DMS153 treated with DMSO at 0.1 percent for 48 hours (cell line): ENCODE measurements around the gene SPTB.
"Not testable (repeated sequence)": the region's sequence is repeated elsewhere in the genome, so short reads cannot be mapped to it uniquely, and the experiment has no call there.

Experiments used
- DNase-seq: peaks from one replicate; lab custom pipeline; 2025; ENCODE audit not compliant: unreplicated experiment; lab: John Stamatoyannopoulos, UW

The SPTB gene

DNA sequence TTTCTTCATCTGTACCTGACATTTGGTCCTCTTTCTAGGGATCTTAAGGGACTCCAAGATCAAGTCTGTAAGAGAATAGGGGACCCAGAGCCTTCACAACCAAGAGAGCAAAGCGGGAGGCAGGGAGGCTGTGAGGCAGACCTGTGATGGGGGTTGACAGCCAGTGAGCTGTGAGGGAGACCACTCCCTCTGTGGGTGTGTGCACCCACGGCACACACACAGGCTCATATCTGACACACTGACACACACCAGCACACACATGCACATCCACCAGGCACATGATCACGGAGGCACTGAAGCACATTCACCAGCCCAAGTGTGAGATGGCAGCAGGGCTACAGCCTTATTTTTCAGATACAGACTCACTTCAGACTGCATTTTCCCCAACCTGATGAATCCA, 55.2 kb downstream of the SPTB start:
- no peak for DNase-seq

DNA sequence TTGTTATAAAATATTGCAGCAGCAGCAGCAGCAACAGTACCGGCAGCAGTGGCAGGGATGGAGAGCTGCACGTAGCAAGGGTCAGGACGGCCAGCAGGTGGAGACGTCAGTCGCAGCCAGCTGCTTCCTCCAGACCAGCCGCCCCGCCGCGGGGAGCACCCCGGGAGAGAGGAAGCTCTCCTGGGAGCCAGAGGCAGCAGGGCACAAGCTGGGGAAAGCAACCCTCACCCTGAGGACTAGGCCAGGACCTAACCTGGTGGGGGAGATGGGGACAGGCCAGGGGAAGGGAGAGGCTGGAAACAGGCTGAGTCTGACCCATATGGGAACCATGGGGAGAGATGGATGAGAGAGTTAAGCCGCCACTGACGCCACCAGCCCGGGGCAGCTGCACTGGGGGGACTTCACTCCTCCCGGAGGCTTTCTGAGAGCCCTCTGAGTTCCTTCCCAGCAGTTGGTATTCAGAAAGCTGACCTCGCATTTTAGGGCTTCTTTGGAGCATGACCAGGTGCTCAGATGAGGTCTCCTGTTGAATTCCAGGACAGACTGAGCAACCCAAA, 56.3 kb downstream of the SPTB start:
- DNase-seq = peak; percentile 76

DNA sequence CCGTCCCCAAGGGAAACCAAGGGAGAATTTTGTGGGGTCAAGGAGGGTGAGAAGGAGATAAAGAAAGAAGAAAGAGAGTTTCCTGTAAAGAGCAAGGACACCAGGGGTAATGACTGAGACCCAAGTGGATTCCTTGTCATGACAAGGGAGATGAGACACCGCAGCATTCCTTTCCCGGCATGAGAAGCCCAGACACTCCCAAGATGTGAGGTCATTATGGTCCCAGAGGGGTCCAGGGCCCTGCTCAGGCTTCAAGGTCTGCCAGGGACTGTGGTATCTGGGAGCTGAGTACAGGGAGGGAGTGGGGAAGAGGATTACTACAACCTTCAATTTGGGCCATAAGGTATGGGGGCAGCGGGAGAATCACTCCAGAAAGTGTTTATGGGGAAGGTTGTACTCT, 58.1 kb downstream of the SPTB start:
- DNase-seq = no peak

DNA sequence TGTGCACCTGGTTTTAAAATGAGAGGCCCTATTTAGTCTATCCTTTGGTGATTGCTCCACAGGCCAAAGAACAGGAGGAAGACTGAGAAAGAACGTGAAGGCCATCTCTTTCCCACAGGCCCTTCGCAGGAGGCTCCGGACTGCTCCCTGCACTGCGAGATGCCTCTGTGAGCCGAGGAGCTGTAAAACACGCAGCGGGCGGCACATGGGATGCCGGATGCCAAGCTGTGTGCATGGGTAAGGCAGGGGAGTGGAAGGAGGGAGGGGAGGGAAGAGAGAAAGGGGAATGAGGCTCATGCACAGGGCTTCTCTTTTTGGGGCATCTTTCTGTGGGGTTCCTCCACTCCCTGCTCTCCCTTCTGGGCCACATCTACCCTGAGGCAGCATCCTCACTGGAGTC, 61.6 kb downstream of the SPTB start:
- DNase-seq = no peak

DNA sequence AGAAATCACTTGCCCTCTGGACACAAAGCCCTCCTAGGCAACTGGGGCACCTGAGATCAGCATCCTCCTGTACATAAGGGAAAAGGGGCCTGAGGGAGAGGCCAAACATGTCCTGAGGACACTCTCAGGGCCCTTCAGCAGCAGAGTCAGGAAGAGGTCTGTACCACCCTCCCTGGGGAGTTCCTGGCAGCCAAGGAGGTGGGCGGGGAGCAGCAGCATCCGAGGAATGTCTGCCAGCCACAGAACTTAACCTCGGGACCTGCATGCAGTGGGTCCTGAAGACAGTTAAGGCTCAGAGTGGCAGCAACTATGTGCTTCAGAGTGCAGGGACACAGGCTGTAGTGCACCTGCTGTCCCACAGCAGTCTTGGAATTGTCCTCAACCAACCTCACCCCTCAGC, 62.1 kb downstream of the SPTB start:
- no peak for DNase-seq

DNA sequence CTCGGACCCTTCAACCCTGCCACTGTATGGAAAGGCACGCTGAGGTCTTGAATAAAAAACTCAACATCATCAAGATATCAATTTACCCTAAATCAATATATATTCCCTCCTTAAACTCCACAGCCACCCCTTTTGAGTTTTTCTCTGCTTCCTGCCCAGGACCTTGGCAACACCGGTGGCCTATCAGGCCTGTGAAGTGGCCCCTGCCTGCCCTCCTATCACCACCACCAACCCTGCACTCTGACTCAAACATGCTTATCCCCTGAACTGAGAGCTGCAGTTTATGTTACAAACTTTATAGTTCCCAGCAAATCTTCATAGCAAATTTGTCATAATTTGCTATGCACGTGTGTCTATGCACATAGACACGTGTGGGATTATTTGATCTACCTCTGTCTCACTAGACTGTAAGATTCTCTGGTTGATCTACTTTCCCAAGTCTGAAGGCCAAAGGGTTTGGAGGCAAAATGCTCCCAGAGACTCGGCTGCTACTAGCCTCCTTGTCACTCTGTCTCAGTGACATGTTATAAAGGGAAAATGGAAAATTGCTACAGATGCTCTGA, 63.4 kb downstream of the SPTB start:
- no peak for DNase-seq

DNA sequence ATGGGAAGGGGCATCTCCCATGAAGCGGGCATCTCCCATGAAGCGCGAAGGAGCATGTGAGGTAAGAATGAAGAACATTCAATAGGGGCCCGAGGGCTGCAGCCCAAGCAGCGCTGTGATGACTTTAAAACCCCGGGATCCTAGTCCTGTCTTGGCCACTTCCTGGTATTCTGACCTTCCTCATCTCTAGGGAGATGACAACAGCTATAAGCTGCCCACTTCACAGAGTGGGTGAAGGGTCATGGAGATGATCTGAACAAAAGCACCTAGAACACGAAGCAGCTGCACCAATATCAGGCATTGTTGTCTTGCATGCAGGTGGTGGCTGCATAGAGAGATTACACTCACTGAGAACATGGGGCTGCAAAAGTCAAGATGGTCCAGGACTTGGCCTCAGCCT, 64.5 kb downstream of the SPTB start:
- DNase-seq = peak; percentile 30

DNA sequence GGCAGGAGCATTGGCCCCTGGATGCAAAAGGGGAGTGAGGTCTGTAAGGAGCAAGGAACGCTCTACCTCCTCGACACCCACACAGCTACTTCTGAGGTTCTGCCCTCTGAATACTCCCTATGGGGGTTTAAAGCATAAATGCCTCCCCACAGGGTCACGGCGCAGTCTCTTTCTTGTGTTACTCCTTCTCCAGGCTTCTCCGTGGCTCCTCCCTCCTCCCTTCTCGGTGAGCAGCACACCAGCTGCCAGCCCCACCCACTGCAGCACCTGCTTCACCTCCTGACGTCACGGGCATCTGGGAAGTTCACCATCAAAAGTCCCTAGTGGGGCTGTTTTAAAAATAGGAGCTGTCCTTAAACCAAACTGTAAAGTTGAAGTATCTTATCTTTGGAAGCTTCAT, 67.3 kb downstream of the SPTB start:
- DNase-seq = peak; percentile 74

DNA sequence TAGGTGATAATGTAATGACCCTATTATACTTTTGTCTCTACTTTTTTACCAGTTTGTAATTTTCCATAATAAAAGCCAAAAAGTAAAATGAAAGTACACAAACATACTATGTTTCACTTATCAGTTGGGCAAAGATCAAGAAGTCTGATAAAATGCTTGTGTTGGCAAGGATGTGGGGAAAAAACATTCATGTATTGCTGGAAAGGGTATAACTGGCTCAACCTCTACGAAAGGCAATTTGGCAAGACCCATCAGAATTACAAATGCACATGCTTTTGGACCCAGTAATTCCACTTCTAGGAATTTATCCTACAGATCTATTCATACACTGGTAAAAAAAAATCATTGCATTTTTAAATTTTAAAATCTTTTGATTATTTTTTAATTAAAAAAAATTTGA, 68.0 kb downstream of the SPTB start:
- DNase-seq = no peak

DNA sequence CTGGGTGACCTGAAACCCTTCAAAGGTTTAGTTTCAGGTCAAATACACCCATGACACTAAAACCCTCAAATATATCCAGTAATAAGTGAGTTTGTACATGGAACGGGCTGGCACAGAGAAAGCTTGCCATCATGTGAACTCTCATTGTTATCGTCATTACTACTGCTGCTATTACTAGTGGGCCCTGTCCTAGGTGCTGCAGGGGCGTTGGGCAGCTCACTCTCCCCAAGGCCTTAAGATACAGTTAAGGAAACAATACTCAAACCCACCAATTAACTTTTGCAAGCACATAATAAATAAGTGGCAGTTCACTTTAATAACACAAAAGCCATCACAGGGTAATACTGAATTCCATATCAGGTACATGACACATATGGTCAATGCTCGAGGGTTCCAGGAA, 71.3 kb downstream of the SPTB start:
- no peak for DNase-seq

DNA sequence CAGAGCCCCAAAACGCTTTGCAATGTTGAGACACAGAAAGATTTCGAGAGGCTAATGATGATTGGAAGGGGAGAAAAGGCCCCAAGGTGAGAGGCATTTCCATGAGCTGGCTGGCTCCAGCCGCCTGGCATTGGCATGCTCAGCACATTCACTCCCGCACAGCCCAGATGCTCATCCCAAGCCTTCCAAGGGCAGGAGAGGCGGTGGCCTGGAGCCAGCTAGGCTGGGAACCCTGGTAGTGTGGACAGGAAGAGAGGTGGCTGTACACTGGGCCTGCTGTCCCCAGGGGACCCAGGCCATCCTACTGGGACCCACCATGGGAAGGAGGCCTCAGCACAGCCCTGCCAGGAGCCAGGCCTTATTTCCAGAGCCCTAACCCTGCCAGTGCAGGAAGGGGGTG, 72.2 kb downstream of the SPTB start:
- DNase-seq = no peak

DNA sequence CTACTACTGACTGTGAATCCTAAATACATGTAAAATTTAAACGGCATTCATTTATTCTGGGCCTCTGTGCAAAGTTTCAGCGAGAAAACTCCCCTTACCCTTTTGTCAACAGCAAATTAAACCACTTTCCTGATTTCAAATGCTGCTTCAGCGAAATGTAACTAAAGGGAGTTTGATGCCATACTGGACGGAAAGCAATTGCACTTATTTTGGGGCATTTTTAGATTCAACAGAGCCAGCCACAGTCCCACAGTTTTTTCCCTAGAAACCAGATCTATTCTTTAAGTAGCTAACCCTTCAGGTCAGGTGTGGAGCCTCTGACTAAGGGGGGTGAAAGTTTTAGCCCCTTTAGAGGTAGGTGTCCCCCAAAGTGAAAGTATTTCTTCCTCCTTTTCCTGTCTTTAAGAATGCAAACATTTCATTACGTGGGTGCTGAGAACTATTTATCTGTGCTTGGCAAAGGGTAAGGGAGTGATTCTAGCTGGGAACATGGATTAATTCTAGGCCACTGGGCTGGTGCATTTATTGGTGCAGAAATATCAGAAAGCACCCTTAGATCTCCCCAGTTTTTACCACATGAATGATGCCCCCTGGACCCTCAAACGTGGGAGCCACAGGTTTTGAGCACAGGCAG, 72.7 kb downstream of the SPTB start:
- no peak for DNase-seq

DNA sequence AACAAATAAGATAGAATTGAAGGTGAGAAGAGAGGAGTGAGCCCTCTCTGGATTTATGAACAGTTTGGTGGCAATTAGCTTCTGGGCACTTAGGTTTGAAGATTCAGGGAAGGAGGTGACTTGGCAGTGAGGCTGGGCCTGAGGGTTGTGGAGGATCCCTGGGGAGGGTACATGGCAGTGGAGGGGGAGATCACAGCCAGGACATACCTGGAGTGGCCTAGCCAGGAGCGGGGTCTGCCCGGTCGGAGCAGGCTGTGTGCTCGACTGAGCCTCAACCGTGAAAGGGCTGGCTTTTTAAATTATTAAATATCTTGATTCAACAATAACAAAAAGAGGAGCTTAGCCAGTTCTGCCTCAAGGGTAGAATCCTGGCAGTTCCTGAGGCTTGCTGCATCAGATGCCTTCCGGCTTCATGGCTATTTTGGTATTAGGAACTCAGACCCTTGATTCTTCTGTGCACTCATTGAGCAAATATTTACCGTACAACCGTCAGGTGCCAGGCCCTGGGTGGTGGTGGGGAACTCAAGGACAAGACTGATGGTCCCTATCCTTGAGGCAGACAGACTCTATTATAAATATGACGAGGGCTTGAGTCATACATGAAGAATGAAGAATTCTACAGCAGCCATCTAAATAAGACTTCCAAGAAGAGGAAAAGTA, 73.4 kb downstream of the SPTB start:
- DNase-seq = peak; percentile 26

DNA sequence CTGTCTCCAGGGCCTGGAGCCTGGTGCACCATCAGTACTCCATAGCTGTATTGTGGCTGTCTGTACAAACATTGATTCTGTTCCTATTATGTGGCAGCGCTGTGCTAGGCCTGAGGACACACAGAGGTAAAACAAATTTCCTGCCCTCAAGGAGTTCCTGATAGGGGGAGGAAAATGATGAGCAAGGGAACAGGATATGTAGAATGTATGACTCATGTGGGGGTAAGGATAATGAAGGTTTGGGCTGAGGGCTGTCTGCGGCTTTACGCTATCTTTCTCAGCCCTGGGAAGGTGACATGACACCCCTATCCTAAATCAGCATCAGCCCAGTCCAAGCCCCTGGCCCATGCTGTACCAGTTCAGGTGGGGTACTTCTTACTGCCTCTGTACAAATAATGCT, 74.1 kb downstream of the SPTB start:
- DNase-seq = not testable (repeated sequence)

DNA sequence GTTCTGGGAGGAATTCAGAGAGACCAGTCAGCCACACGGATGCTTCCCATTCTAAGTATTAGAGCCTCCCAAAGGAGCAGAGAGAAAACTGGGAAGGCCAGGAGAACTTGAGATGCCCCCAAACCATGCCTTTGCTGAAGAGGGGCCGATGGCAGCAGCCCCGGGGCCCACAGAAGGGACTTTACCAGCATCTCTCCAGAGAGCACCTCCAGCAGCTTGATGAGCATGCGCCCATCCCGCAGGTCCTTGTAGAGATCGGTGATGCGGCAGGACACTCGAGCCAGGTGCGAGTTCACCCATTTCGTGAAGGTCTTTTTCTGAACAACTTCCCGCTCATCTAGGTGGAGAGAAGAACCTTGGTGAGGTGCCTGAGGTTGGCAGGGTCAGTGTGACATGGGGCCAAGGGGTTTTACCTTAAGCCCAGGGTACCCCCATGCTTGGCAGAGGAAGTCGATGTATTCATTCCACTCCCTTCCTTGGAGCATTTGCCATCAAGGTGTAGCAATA, 74.9 kb downstream of the SPTB start:
- no peak for DNase-seq

DNA sequence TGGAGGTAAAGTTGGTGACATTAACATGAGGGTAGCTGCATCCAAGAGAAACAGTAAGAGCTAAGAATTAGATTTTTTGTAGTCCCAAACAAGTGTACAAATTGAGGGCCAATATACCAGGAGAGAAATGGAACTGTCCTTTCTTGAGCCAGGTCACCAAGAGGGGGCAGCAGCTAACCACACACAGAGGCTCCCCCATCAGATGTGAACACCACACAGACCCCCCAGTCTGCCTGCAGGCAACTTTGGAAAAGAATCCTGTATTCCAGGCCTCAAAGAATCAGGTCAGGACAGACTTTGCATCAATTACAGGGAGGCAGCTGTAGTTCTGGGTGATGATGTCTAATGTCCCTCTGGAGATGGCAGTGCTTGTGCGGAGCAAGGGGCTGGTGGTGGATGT, 77.9 kb downstream of the SPTB start:
- DNase-seq = no peak

DNA sequence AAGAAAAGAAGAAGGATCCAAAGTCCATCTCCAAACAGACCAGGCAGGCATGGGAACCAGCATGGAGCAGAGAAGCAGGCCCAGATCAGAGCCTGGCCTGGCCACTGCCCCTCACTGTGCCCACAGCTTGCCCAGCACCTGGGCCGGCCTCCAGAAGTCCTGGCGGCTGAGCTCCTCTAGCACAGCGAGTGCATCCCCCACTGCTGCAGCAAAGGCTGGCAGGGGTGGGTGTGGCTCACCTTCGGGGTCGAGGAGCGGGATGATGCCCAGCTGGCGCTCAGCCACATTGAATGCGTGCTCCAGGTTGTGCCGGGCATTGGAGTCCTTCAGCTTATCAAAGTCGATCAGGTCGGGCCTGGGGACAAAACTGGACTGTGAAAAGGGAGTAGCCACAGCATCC, 78.7 kb downstream of the SPTB start:
- no peak for DNase-seq

DNA sequence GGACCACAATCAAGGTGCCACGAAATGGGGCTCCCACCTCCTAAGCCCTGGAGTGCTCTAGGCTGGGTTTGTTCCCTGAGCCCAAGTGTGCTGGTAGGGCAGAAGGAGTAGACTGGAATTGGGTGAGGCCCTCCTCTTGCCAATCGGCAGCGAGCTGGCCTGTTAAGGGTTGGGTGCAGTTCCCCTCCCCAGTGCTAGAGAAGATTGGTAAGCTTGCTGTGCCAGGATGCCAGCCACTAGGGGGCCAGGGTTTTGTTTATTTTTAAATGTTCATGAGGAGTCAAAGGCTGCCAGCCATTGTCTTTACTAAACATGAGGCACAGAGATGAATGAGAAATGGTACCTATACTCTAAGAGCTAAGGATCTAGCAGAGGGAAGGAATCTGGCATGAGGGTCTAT, 79.7 kb downstream of the SPTB start:
- DNase-seq = no peak

DNA sequence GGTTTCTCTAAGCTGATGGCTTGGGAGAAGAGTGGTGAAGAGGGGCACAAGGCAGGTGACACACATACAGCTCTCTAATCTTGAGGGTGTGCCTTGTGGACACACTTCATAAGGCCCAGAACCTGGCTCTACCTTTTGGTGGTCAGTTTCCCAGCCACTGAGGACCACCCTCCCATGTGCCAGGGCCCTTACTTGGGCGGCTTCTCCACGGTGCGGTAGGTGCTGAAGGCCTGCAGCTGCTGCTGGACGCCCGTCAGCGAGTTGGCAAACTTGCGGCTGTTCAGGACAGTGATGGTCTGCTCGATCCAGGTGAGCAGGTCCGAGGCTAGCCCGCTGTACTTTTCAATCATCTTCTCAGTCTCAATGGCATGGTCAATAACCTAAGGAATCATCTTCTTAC, 80.2 kb downstream of the SPTB start:
- DNase-seq = no peak

DNA sequence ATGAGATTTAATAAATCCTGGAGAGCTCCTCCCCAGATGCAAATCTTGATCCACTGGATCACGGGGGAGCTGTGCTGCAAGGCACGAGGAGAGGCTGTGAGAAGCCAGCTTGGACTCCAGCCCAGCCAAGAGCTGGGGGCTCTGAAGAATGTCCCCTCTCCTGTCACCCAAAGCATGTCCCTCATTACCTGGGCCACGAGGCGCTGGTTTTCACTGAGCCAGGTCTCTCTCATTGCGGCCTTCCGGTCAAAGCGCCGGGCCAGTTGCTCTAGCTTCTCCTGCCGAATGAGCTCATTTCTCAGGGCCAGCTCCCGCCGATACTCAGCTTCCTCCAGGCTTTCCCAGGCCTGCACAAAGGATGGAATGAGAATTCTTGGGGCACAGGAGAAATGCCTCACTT, 83.3 kb downstream of the SPTB start:
- no peak for DNase-seq

DNA sequence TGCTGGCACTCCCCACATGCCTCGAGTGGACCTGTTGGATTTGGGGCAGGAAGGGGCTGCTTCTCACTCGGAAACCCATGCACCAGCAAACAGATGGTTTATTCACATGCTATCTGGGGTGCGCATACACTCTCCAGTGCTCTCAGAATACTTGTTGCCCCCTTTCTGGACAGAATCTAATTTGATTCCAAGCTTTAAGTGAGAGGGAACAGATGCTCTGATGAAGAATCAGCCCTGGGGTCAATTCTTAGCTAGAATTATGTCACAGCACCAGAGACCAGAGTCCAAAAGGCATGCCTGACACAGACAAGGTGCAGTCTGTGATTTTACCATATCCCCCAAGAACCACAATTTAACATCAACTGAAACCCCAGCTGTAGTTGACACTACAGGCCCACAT, 83.8 kb downstream of the SPTB start:
- no peak for DNase-seq

DNA sequence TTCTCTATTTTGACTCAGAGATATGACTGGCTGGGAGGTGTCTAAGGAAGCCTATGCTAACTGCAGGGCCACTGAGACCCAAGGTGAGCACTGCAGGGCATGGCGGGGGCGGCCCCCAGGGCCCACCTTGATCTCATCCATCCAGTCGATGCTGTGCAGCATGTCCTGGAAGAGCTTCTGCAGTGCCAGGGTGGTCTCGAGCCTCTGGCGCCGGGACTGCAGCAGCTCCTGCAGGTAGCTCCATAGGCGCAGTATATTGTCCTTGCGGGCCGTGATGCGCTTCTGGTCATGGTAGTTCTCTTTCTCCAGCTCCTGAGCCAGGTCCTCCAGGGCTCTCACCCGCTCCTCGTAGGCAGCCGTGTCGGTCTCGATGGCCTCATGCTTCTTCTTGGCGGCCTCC, 84.5 kb downstream of the SPTB start:
- DNase-seq = no peak
